Fibroblast of villous mesenchyme (primary cell): ENCODE data around the gene EML6. TPM values are rescaled to one million over a fixed set of nuclear protein-coding genes. Genes with fewer than 3 reads are reported as not detected.
A peak's percentile ranks its signal among the peaks of the same experiment; 100 is the strongest.
"Not testable (repeated sequence)": the region's sequence is repeated elsewhere in the genome, so short reads cannot be mapped to it uniquely, and the experiment has no call there.

ENCODE experiments used
- DNase-seq: peaks from one replicate; pipeline ENCODE4 v3.0.0-alpha.2; 2010; ENCODE audit warnings: low read depth
- H3K4me3 ChIP-seq: 2 replicates; pipeline ENCODE4 v1.5.1; 2011; ENCODE audit warnings: low read depth, mild to moderate bottlenecking, low read length
- total RNA-seq: library from RNA; depleted of rRNA; stranded (reverse); fragments of >200 nt; gene quantifications from 2 replicates; pipeline ENCODE4 v1.2.3, GENCODE V29; 2012
- TF ChIP-seq, protein P1 (sequence below): IDR thresholded peaks from 2 replicates; pipeline ENCODE4 v1.5.1; 2012; ENCODE audit warnings: low read depth, mild to moderate bottlenecking, low read length; ENCODE audit not compliant: insufficient read depth

EML6 gene
- total RNA-seq, 1 donor: 1.3 TPM

DNA sequence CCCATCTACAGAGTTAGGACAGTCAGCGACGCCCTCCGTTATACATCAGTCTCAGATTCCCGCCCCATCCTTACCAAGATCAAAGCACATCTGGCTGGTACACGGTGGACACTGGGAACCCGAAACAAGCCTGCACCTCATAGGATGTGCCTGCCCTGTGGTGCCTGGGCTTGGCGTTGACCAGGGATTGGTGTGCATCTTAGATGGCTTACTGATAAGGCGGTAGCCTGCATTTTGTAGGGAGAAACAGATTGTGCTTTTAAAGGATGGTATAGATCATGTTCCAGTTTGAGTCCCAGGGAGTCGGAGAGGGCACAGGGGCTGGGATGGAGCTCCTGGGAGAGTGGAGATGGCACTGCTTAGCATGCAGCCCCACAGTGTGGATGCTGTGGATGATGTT, 108.0 kb downstream of the EML6 start:
- no peak overlapping the region for H3K4me3 ChIP-seq
- no peak for DNase-seq
- TF ChIP-seq, protein P1, sequence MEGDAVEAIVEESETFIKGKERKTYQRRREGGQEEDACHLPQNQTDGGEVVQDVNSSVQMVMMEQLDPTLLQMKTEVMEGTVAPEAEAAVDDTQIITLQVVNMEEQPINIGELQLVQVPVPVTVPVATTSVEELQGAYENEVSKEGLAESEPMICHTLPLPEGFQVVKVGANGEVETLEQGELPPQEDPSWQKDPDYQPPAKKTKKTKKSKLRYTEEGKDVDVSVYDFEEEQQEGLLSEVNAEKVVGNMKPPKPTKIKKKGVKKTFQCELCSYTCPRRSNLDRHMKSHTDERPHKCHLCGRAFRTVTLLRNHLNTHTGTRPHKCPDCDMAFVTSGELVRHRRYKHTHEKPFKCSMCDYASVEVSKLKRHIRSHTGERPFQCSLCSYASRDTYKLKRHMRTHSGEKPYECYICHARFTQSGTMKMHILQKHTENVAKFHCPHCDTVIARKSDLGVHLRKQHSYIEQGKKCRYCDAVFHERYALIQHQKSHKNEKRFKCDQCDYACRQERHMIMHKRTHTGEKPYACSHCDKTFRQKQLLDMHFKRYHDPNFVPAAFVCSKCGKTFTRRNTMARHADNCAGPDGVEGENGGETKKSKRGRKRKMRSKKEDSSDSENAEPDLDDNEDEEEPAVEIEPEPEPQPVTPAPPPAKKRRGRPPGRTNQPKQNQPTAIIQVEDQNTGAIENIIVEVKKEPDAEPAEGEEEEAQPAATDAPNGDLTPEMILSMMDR: no peak

DNA sequence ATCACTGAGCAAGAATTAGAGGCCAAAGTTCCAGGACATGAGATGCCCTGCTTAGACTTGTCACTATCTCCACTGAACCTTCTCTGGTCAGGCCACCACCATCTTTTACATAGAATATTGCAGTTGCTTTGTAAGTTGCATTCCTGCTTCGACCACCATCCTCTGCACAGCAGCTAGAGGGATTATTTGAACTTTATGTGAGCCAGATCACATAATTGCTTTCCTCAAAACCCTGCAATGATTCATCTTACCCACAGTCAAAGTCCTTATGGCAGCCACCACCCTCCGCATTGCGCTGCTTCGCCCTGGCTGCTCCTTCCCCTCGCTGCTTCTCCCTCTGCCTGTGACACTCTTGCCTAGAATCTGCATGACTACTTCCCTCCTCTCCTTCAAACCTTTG, 111.3 kb downstream of the EML6 start:
- no peak for DNase-seq
- TF ChIP-seq, protein P1: no peak
- no peak overlapping the region for H3K4me3 ChIP-seq

DNA sequence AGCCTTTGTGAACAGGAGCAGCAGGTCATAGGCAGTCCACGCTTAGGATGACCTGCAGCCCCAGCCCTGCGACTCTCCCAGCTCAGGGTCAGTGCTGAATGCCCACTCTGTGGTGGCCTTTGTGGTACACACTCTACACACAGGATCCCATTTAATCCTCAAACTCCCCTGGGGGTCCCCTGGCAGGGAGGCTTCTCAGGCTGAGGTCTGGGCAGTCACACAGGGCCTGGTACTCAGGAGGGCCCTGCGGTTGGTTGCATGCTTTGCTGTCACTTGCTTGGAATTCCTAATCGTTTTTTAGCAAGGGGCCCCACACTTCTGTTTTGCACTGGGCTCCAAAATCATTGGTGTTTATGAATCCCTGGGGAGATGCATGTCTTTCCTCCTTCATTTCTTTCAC, 113.0 kb downstream of the EML6 start:
- no peak for DNase-seq
- H3K4me3 ChIP-seq: no peak overlapping the region
- TF ChIP-seq, protein P1: no peak

DNA sequence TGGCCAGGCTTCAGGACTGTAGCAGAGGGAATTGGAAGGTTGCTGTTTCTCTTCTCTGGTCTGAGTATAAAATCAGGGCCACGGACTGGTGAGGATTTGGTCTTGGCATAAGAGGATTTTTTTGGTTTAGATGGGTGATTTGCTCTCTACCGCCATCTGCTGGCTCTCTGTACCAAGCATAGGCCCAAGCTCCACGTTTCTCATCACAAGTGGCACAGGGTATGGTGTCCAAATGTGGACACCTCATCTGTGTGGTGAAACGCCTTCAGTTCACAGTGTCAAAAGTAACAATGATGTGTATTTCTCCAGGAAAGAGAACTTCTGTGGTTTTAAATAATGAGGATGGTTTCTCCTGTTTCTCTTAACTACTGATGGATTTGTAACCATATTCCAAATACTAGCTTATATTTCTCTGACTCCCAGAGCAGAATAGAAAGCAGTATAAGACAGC, 115.1 kb downstream of the EML6 start:
- TF ChIP-seq, protein P1: peak; percentile 95
- DNase-seq: peak; percentile 74
- H3K4me3 ChIP-seq: no peak overlapping the region

DNA sequence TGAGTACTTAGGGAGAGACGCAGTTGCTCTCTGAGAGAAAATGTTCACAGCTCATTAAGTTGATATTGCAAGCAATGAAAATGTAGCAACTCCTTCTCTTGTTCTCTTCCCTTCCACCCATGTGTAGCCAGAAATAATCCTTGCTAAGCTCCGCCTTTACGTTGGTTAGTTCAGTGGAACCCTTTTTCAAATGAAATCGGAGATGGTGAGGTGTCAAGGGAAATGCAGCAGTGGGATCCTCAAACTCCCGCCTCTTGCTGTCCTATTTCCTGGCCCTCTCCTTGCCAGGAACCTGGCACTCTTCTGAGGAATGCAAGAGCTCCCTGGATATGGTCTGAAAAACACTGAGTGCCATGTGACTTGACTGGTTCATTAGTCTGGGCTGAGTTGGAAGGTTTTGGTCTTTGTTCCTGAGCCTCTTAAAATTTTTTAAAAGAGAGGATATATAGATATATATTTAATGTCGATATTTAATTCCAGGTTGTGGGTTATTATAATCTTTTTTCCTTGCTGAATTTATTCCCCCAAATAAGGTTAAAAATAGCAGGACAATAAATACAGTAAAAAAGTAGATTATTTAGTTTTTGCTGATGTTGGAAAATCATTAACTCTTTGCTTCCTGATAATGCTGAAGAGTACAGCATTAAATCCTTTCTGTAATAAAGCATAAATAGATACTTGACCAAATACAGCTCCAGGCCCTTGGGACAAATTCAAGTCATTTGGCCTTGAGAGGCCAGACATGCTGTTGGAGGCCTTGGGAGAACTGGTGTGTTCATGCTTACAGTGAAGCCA, 116.2 kb downstream of the EML6 start:
- TF ChIP-seq, protein P1: no peak
- no peak for DNase-seq
- H3K4me3 ChIP-seq: no peak overlapping the region

DNA sequence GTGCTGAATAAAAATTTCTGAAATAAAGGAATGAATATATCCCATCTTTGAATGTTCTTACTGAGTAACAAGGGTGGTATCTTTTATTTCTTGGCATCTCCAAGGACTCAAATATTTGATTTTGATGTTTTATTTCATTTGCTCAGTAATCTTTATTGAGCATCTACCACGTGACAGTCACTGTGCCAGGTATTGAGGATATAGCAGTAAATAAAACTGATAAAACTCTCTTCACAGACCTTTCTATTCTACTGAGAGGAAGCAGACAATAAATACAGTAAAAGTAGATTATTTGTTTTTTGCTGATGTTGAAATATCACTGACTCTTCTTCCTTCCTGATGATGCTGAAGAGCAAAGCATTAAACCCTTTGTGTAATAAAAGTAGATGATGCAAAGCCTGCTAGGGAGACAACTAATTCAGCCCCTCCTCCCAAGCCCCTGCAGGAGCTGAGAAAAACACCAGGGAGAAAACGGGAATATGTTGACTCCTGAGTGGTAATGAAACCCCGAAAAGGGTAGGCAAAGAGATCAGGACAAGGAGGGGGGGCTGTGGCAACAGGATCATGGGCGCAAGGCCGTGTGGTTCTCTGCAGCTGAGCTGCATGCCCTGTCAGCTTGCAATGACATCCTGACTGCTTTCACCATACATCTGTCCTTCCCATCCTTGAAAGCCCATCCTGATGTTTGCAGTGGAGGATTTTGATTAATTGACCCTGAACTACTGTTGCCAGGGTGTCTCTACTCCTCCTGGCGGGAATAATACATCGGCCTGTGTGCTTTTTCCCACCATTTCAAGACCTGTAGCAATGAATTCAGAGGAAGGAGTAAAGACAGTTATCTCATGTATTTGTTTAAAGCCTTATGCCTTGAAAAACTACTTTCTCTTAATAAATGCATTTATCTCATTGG, 117.4 kb downstream of the EML6 start:
- TF ChIP-seq, protein P1: no peak
- no peak overlapping the region for H3K4me3 ChIP-seq
- DNase-seq: no peak

DNA sequence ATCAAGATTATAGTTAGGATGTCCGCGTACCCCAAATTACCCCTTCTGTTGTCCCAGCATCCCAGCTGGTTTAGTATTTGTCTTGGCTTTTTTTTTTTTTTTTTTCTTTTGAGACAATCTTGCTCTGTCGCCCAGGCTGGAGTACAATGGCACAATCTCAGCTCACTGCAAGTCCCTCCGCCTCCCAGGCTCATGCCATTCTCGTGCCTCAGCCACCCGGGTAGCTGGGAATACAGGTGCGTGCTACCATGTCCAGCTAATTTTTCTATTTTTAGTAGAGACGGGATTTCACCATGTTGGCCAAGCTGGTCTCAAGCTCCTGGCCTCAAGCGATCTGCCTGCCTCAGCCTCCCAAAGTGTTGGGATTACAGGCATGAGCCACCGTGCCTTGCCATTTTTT, 118.0 kb downstream of the EML6 start:
- not testable (repeated sequence) for H3K4me3 ChIP-seq, DNase-seq
